IMR-90 (cell line): Measurements from ENCODE around the gene SRCIN1. TPM values are rescaled to one million over a fixed set of nuclear protein-coding genes. Genes with fewer than 3 reads are reported as not detected.

Experiments
- ATAC-seq: fragments of 200-7000 bp; cut with Tn5 transposase; 2 replicates; pipeline ENCODE4 v1.9.1; 2020; ENCODE audit warnings: low read depth, mild to moderate bottlenecking, moderate library complexity
- BruUV-seq: library from RNA; stranded (reverse); fragments of 400-500 nt; replicated peaks from 2 replicates; lab custom pipeline; 2021; lab: Mats Ljungman, UMichigan
- CTCF ChIA-PET: fragments of 300-600 bp; formaldehyde crosslinking; extraction: SDS; loops from one replicate; lab custom pipeline; 2021; ENCODE audit warnings: antibody characterized with exemption; lab: Yijun Ruan, JAX
- POLR2A ChIA-PET: fragments of 300-600 bp; sonication (Branson Sonifier 250); formaldehyde crosslinking; loops from one replicate; lab custom pipeline; 2022; ENCODE audit warnings: antibody characterized with exemption; ENCODE audit not compliant: unreplicated experiment; lab: Charles Lee
- DNase-seq: peaks from one replicate; pipeline ENCODE4 v3.0.0; 2013
- H2AFZ ChIP-seq: replicated peaks from 2 replicates; pipeline ENCODE3; 2013; ENCODE audit warnings: low read length, mild to moderate bottlenecking; ENCODE audit not compliant: poor library complexity
- H2AK5ac ChIP-seq: 2 replicates; pipeline ENCODE4 v1.6.1; 2013; ENCODE audit warnings: low read depth, low read length, inconsistent platforms
- H2AK9ac ChIP-seq: replicated peaks from 2 replicates; pipeline ENCODE3; 2013; ENCODE audit warnings: mild to moderate bottlenecking, low read depth, low read length, moderate library complexity; ENCODE audit not compliant: poor library complexity
- H2BK120ac ChIP-seq: 2 replicates; pipeline ENCODE4 v1.6.1; 2013; ENCODE audit warnings: low read depth, low read length, inconsistent platforms
- H2BK15ac ChIP-seq: 3 replicates; pipeline ENCODE4 v1.6.1; 2013; ENCODE audit warnings: low read depth, low read length, inconsistent platforms
- H2BK20ac ChIP-seq: 2 replicates; pipeline ENCODE4 v1.6.1; 2013; ENCODE audit warnings: low read depth, mild to moderate bottlenecking, inconsistent platforms, low read length, moderate library complexity
- H2BK5ac ChIP-seq: 2 replicates; pipeline ENCODE4 v1.6.1; 2013; ENCODE audit warnings: mild to moderate bottlenecking, low read depth, low read length, inconsistent platforms; ENCODE audit not compliant: poor library complexity, severe bottlenecking
- H3K14ac ChIP-seq: replicated peaks from 2 replicates; pipeline ENCODE4 v1.6.1; 2013; ENCODE audit warnings: low read depth, low read length, inconsistent platforms
- H3K18ac ChIP-seq: 2 replicates; pipeline ENCODE4 v1.6.1; 2013; ENCODE audit warnings: low read depth, low read length, control low read depth
- H3K23ac ChIP-seq: 2 replicates; pipeline ENCODE4 v1.6.1; 2013; ENCODE audit warnings: low read depth, low read length, inconsistent platforms
- H3K27ac ChIP-seq: 2 replicates; pipeline ENCODE4 v1.5.1; 2013; ENCODE audit warnings: mild to moderate bottlenecking, control low read depth, low read length; ENCODE audit not compliant: insufficient read depth
- H3K27me3 ChIP-seq: 2 replicates; pipeline ENCODE4 v1.6.1; 2013; ENCODE audit warnings: low read length; ENCODE audit not compliant: control insufficient read depth, insufficient read depth
- H3K36me3 ChIP-seq: 2 replicates; pipeline ENCODE4 v1.6.1; 2013; ENCODE audit warnings: low read length, mixed read lengths; ENCODE audit not compliant: control insufficient read depth, insufficient read depth
- H3K4ac ChIP-seq: 2 replicates; pipeline ENCODE4 v1.6.1; 2013; ENCODE audit warnings: low read depth, low read length, inconsistent platforms
- H3K4me1 ChIP-seq: 2 replicates; pipeline ENCODE4 v1.6.1; 2013; ENCODE audit warnings: low read length, mixed read lengths; ENCODE audit not compliant: control insufficient read depth, insufficient read depth
- H3K4me2 ChIP-seq: 2 replicates; pipeline ENCODE4 v1.6.1; 2013; ENCODE audit warnings: low read depth, mild to moderate bottlenecking, control low read depth, low read length, moderate library complexity
- H3K4me3 ChIP-seq: 2 replicates; pipeline ENCODE4 v1.5.1; 2013; ENCODE audit warnings: low read depth, mild to moderate bottlenecking, control low read depth, low read length, moderate library complexity; ENCODE audit not compliant: insufficient read depth
- H3K56ac ChIP-seq: 2 replicates; pipeline ENCODE4 v1.6.1; 2013; ENCODE audit warnings: low read length, inconsistent platforms; ENCODE audit not compliant: insufficient read depth; ENCODE audit errors: extremely low read depth
- H3K79me1 ChIP-seq, 2 experiments: 2 replicates each; pipeline ENCODE4 v1.6.1; 2013; ENCODE audit warnings: low read length in 2 of 2, inconsistent platforms in 1 of 2, low read depth in 1 of 2
- H3K9ac ChIP-seq: 2 replicates; pipeline ENCODE4 v1.6.1; 2013; ENCODE audit warnings: low read depth, low read length, control low read depth
- H3K9me1 ChIP-seq: 2 replicates; pipeline ENCODE4 v1.6.1; 2013; ENCODE audit warnings: low read length, inconsistent platforms; ENCODE audit not compliant: insufficient read depth
- H3K9me3 ChIP-seq: 2 replicates; pipeline ENCODE4 v1.6.1; 2013; ENCODE audit warnings: low read length; ENCODE audit not compliant: control insufficient read depth, insufficient read depth
- H4K20me1 ChIP-seq: 2 replicates; pipeline ENCODE4 v1.6.1; 2013; ENCODE audit warnings: low read length, inconsistent platforms; ENCODE audit not compliant: insufficient read depth
- H4K5ac ChIP-seq: 2 replicates; pipeline ENCODE4 v1.6.1; 2013; ENCODE audit warnings: mild to moderate bottlenecking, low read depth, low read length, control low read depth
- H4K8ac ChIP-seq, 2 experiments: 2 replicates each; pipeline ENCODE4 v1.6.1; 2013; ENCODE audit warnings: low read depth in 2 of 2, low read length in 2 of 2, control low read depth in 1 of 2, inconsistent platforms in 1 of 2
- H4K91ac ChIP-seq: 2 replicates; pipeline ENCODE4 v1.6.1; 2013; ENCODE audit warnings: low read depth, low read length, inconsistent platforms; ENCODE audit not compliant: insufficient read depth
- CEBPB ChIP-seq: IDR thresholded peaks from 2 replicates; pipeline ENCODE4 v1.6.1; 2012; ENCODE audit warnings: low read depth, low read length, improper control_type of control experiment
- FOS ChIP-seq: fragments of 150-350 bp; IDR thresholded peaks from 2 replicates; pipeline ENCODE4 v1.6.1; 2016; ENCODE audit warnings: low read depth, low read length
- MXI1 ChIP-seq: IDR thresholded peaks from 2 replicates; pipeline ENCODE4 v1.6.1; 2012; ENCODE audit warnings: low read depth, mild to moderate bottlenecking, low read length, moderate library complexity, borderline replicate concordance
- RAD21 ChIP-seq: IDR thresholded peaks from 2 replicates; pipeline ENCODE4 v1.6.1; 2012; ENCODE audit warnings: low read length, improper control_type of control experiment
- RCOR1 ChIP-seq: IDR thresholded peaks from 2 replicates; pipeline ENCODE4 v1.6.1; 2012; ENCODE audit warnings: mild to moderate bottlenecking, low read length, improper control_type of control experiment; ENCODE audit not compliant: insufficient replicate concordance
- WGBS, 2 experiments: methylation state at CpG; one replicate each; pipeline versions ENCODE4 v1.1.5 to v1.1.7; 2013; ENCODE audit warnings: missing lambda C conversion rate in 2 of 2; ENCODE audit not compliant: insufficient read length in 1 of 2; ENCODE audit errors: extremely low coverage in 2 of 2; 5-methylcytosine and 5-hydroxymethylcytosine counted together
- dilution Hi-C: fragments of 300-500 bp; cut with HindIII; formaldehyde crosslinking; loops from one replicate; pipeline ENCODE4 v1.14.3; 2018; ENCODE audit warnings: low sequenced_read_pairs; ENCODE audit not compliant: unreplicated experiment
- in situ Hi-C: fragments of 300-500 bp; cut with MboI; formaldehyde crosslinking; loops from 3 replicates; pipeline ENCODE4 v1.14.3; 2019; ENCODE audit warnings: low sequenced_read_pairs, inconsistent platforms, mixed read lengths
- intact Hi-C: fragments of 100-400 bp; cut with micrococcal nuclease; formaldehyde crosslinking; loops from 2 replicates; pipeline ENCODE4 v1.10.0; 2022
- polyA plus RNA-seq, 3 experiments: library from polyadenylated mRNA; depleted of rRNA; stranded (reverse); fragments of >200 nt; gene quantifications; 2 replicates each; pipeline ENCODE4 v1.2.3, GENCODE V29; 2012; ENCODE audit warnings: low replicate concordance in 1 of 3
- total RNA-seq: library from RNA; depleted of rRNA; stranded (reverse); fragments of >200 nt; gene quantifications from 2 replicates; pipeline ENCODE4 v1.2.3, GENCODE V29; 2012
- TF ChIP-seq, protein P1 (sequence below): fragments of 150-350 bp; IDR thresholded peaks from 2 replicates; pipeline ENCODE4 v1.6.1; 2016; ENCODE audit warnings: low read depth, mild to moderate bottlenecking, low read length, moderate library complexity, borderline replicate concordance
- TF ChIP-seq, protein P2 (sequence below): fragments of 150-350 bp; IDR thresholded peaks from 2 replicates; pipeline ENCODE4 v1.6.1; 2017; ENCODE audit warnings: mild to moderate bottlenecking, antibody characterized with exemption, low read length, low read depth

Gene SRCIN1
- total and polyA plus RNA-seq, 2 of the 4 experiments (the other 2 are of a cell fraction), result not detected

DNA sequence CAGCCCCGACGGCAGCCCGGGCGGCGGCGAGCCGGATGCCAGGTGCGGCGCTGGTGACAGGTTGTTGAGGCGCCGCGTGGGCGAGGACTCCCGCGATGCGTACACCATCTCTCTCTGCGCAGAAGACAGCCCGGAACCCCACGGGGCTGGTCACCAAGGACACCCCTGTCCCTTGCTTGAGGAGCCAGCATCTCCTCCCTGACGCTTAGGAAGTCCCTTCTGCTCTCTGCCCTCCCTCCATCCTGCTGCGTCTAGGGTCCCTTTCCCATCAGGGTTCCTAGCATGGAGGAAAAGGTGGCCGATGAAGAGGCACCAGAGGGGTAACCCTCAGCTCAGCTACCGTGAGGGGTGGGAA, 43.6 kb downstream of the SRCIN1 start:
- DNase-seq (no peak), ATAC-seq (no peak)
- H3K4me2 ChIP-seq, result no peak overlapping the region
- dilution Hi-C loops (no loop called here), intact Hi-C loops (no loop called here), in situ Hi-C loops (loop anchor here (10.0 kb wide), 1 partner anchor 103 kb away; no protein-coding TSS in a partner anchor)
- peaks cover 2% of the 10 kb centered on the region; the same call in 1 of the 2 replicates for H3K4me1 ChIP-seq
- peak overlapping the region; percentile 38 for H2AK9ac ChIP-seq
- no peak overlapping the region for H2BK5ac ChIP-seq
- no peak overlapping the region for H3K14ac ChIP-seq
- no peak overlapping the region for H3K27ac ChIP-seq
- no peak overlapping the region for H4K91ac ChIP-seq
- no peak overlapping the region for H2BK120ac ChIP-seq
- peaks cover 79% of the 10 kb centered on the region for H3K27me3 ChIP-seq
- no peak overlapping the region for H2AK5ac ChIP-seq
- H2AFZ ChIP-seq, result no peak overlapping the region
- no peak overlapping the region for H2BK15ac ChIP-seq
- H3K36me3 ChIP-seq, result no peaks in the 10 kb centered on the region
- no peak overlapping the region for H3K56ac ChIP-seq
- H3K4me3 ChIP-seq, result no peak overlapping the region
- H4K5ac ChIP-seq, result no peak overlapping the region
- TF ChIP-seq RCOR1 (no peak), CEBPB (no peak), FOS (no peak), MXI1 (no peak), RAD21 (no peak)
- TF ChIP-seq, protein P1, sequence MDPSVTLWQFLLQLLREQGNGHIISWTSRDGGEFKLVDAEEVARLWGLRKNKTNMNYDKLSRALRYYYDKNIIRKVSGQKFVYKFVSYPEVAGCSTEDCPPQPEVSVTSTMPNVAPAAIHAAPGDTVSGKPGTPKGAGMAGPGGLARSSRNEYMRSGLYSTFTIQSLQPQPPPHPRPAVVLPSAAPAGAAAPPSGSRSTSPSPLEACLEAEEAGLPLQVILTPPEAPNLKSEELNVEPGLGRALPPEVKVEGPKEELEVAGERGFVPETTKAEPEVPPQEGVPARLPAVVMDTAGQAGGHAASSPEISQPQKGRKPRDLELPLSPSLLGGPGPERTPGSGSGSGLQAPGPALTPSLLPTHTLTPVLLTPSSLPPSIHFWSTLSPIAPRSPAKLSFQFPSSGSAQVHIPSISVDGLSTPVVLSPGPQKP, result no peak
- TF ChIP-seq, protein P2, sequence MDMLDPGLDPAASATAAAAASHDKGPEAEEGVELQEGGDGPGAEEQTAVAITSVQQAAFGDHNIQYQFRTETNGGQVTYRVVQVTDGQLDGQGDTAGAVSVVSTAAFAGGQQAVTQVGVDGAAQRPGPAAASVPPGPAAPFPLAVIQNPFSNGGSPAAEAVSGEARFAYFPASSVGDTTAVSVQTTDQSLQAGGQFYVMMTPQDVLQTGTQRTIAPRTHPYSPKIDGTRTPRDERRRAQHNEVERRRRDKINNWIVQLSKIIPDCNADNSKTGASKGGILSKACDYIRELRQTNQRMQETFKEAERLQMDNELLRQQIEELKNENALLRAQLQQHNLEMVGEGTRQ, result no peak
- H3K4ac ChIP-seq, result no peak overlapping the region
- H3K79me1 ChIP-seq, result no peaks in the 10 kb centered on the region
- H4K20me1 ChIP-seq, result peaks cover 8% of the 10 kb centered on the region; the same call in 1 of the 2 replicates
- CTCF ChIA-PET, result no interaction called here
- H3K18ac ChIP-seq, result no peak overlapping the region
- WGBS, 2 experiments, result 8% methylated on average over 2 of the region's 23 CpGs; no CpG with 5 or more reads in 1 of the 2 experiments
- BruUV-seq, result no TSS peak
- no peak overlapping the region for H3K23ac ChIP-seq
- H3K9me1 ChIP-seq, result no peaks in the 10 kb centered on the region
- H4K8ac ChIP-seq, result no peak overlapping the region
- H3K9ac ChIP-seq, result no peak overlapping the region
- H3K9me3 ChIP-seq, result peaks cover 6% of the 10 kb centered on the region; the same call in 1 of the 2 replicates
- H2BK20ac ChIP-seq, result no peak overlapping the region
- POLR2A ChIA-PET, result no interaction called here
